AG04450 (cell line): ENCODE data around the gene GNB5. TPM values are rescaled to one million over a fixed set of nuclear protein-coding genes. Genes with fewer than 3 reads are reported as not detected.

Experiments
- CTCF ChIA-PET: fragments of 300-600, 350-600 bp; formaldehyde crosslinking; extraction: SDS; loops from one replicate; lab custom pipeline; 2022; ENCODE audit warnings: antibody characterized with exemption, inconsistent platforms; lab: Charles Lee
- POLR2A ChIA-PET: fragments of 350-600 bp; formaldehyde crosslinking; extraction: SDS; loops from one replicate; lab custom pipeline; 2021; ENCODE audit warnings: antibody characterized with exemption, inconsistent platforms; lab: Yijun Ruan, JAX
- DNase-seq: peaks from one replicate; pipeline ENCODE4 v3.0.0-alpha.2; 2011; ENCODE audit warnings: low read depth, low spot score
- H3K27ac ChIP-seq: one replicate; pipeline ENCODE4 v1.5.1; 2012; ENCODE audit warnings: low read depth, low read length, control low read depth
- H3K27me3 ChIP-seq: one replicate; pipeline ENCODE4 v1.6.0; 2012; ENCODE audit warnings: low read length; ENCODE audit not compliant: control insufficient read depth, insufficient read depth
- H3K4me3 ChIP-seq: 2 replicates; pipeline ENCODE4 v1.5.1; 2011; ENCODE audit warnings: mild to moderate bottlenecking, low read depth, low read length, control low read depth
- H3K9me3 ChIP-seq: 2 replicates; pipeline ENCODE4 v1.5.1; 2012; ENCODE audit warnings: low read length; ENCODE audit not compliant: control insufficient read depth, insufficient read depth
- CTCF ChIP-seq: IDR thresholded peaks from 2 replicates; pipeline ENCODE4 v1.5.1; 2011; ENCODE audit warnings: low read depth, low read length, control low read depth, inconsistent platforms
- polyA plus RNA-seq: library from polyadenylated mRNA; depleted of rRNA; stranded (reverse); fragments of >200 nt; gene quantifications from 2 replicates; pipeline ENCODE4 v1.2.3, GENCODE V29; 2011

The GNB5 gene
- polyA plus RNA-seq, 1 experiment, result 43.6 TPM

GRCh38 chr15:52150043-52150825 is 41.0 kb downstream of the GNB5 start:
- no peak overlapping the region for H3K27ac ChIP-seq
- ChIA-PET POLR2A (no interaction called here), CTCF (interaction anchor here (1.6 kb wide), 1 partner anchor 10 kb away, joined by 4 read pairs; no protein-coding TSS in a partner anchor)
- TF ChIP-seq CTCF, result no peak
- no peak overlapping the region for H3K4me3 ChIP-seq
- no peaks in the 10 kb centered on the region for H3K27me3 ChIP-seq
- H3K9me3 ChIP-seq, result no peaks in the 10 kb centered on the region
- no peak for DNase-seq

GRCh38 chr15:52148403-52148802 is 42.8 kb downstream of the GNB5 start:
- DNase-seq, result no peak

GRCh38 chr15:52146776-52147175 is 44.4 kb downstream of the GNB5 start:
- TF ChIP-seq CTCF, result no peak
- Histone ChIP-seq H3K27ac (no peak overlapping the region), H3K27me3 (no peaks in the 10 kb centered on the region), H3K9me3 (0 out of 2 replicates have a peak, but pooled peaks cover 5% of the 10 kb centered on the region), H3K4me3 (no peak overlapping the region)
- ChIA-PET CTCF (interaction anchor here (0.5 kb wide), 1 partner anchor 167 kb away, joined by 3 read pairs; no protein-coding TSS in a partner anchor), POLR2A (no interaction called here)
- no peak for DNase-seq

More at GRCh38 chr15:52148403-52148802, 42.8 kb downstream of the GNB5 start:
- Histone ChIP-seq H3K27me3 (no peaks in the 10 kb centered on the region), H3K27ac (no peak overlapping the region), H3K4me3 (no peak overlapping the region), H3K9me3 (0 out of 2 replicates have a peak, but pooled peaks cover 5% of the 10 kb centered on the region)
- no peak for TF ChIP-seq CTCF
- POLR2A ChIA-PET, result no interaction called here
- CTCF ChIA-PET, result interaction anchor here (0.5 to 0.8 kb wide), 2 partner anchors 10 to 73 kb away, joined by 3 to 5 read pairs; no protein-coding TSS in a partner anchor

- POLR2A ChIA-PET, result no interaction called here
- H3K27ac ChIP-seq, result no peak overlapping the region
- CTCF ChIA-PET, result no interaction called here
These were observed 44.9 kb downstream of the GNB5 start for GRCh38 chr15:52146261-52146660.

More at GRCh38 chr15:52146261-52146660, 44.9 kb downstream of the GNB5 start:
- DNase-seq, result no peak
- TF ChIP-seq CTCF, result no peak
- Histone ChIP-seq H3K27me3 (no peaks in the 10 kb centered on the region), H3K9me3 (0 out of 2 replicates have a peak, but pooled peaks cover 5% of the 10 kb centered on the region), H3K4me3 (no peak overlapping the region)
